WTC11 (cell line): ENCODE measurements around the gene SURF6.

ENCODE experiments used
- CTCF ChIP-seq: fragments of 200-600 bp; IDR thresholded peaks from 2 replicates; pipeline ENCODE4 v1.8.0; 2022; ENCODE audit warnings: antibody characterized with exemption
- ELF4 ChIP-seq: sonication (generic); formaldehyde crosslinking; IDR thresholded peaks from 2 replicates; pipeline ENCODE4 v1.8.1; 2022; ENCODE audit warnings: low read depth, mild to moderate bottlenecking, moderate library complexity, missing genetic modification reagents
- IRF2 ChIP-seq: sonication (generic); formaldehyde crosslinking; IDR thresholded peaks from 2 replicates; pipeline ENCODE4 v1.8.0; 2022; ENCODE audit warnings: low read depth, missing genetic modification reagents, borderline replicate concordance
- JUN ChIP-seq: sonication (generic); formaldehyde crosslinking; IDR thresholded peaks from 2 replicates; pipeline ENCODE4 v1.8.0; 2023; ENCODE audit warnings: mild to moderate bottlenecking, missing genetic modification reagents
- MYBL2 ChIP-seq: sonication (generic); formaldehyde crosslinking; IDR thresholded peaks from 2 replicates; pipeline ENCODE4 v1.8.1; 2023; ENCODE audit warnings: mild to moderate bottlenecking, moderate library complexity, missing genetic modification reagents
- ZBTB21 ChIP-seq: sonication (generic); formaldehyde crosslinking; IDR thresholded peaks from 2 replicates; pipeline ENCODE4 v1.8.1; 2023; ENCODE audit warnings: mild to moderate bottlenecking, missing genetic modification reagents, borderline replicate concordance
- ZNF396 ChIP-seq: fragments of 250-450 bp; sonication (Bioruptor Pico); IDR thresholded peaks from 2 replicates; pipeline ENCODE4 v1.8.0; 2021; ENCODE audit warnings: mild to moderate bottlenecking, moderate library complexity, borderline replicate concordance
- TF ChIP-seq, protein P1 (sequence below): sonication (generic); formaldehyde crosslinking; IDR thresholded peaks from 2 replicates; pipeline ENCODE4 v1.8.1; 2023; ENCODE audit warnings: mild to moderate bottlenecking, missing genetic modification reagents
- TF ChIP-seq, protein P2 (sequence below): sonication (generic); formaldehyde crosslinking; conservative IDR thresholded peaks from 2 replicates; pipeline ENCODE4 v1.8.1; 2022; ENCODE audit warnings: mild to moderate bottlenecking, missing genetic modification reagents

GRCh38 chr9:133359399-133360175 lies 23.6 kb upstream of the SURF6 start:
- no peak for TF ChIP-seq MYBL2 (CRISPR knock-in tag)
- TF ChIP-seq CTCF: no peak
- no peak for TF ChIP-seq JUN
- TF ChIP-seq IRF2: no peak
- TF ChIP-seq, protein P1, sequence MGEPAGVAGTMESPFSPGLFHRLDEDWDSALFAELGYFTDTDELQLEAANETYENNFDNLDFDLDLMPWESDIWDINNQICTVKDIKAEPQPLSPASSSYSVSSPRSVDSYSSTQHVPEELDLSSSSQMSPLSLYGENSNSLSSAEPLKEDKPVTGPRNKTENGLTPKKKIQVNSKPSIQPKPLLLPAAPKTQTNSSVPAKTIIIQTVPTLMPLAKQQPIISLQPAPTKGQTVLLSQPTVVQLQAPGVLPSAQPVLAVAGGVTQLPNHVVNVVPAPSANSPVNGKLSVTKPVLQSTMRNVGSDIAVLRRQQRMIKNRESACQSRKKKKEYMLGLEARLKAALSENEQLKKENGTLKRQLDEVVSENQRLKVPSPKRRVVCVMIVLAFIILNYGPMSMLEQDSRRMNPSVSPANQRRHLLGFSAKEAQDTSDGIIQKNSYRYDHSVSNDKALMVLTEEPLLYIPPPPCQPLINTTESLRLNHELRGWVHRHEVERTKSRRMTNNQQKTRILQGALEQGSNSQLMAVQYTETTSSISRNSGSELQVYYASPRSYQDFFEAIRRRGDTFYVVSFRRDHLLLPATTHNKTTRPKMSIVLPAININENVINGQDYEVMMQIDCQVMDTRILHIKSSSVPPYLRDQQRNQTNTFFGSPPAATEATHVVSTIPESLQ (CRISPR knock-in tag): no peak
- TF ChIP-seq ZNF396 (CRISPR knock-in tag): no peak
- TF ChIP-seq ZBTB21: no peak
- TF ChIP-seq, protein P2, sequence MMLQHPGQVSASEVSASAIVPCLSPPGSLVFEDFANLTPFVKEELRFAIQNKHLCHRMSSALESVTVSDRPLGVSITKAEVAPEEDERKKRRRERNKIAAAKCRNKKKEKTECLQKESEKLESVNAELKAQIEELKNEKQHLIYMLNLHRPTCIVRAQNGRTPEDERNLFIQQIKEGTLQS: no peak
- no peak for TF ChIP-seq ELF4 (CRISPR knock-in tag)
